Measurements from ENCODE around the gene RNF7. TPM values are rescaled to one million over a fixed set of nuclear protein-coding genes. Genes with fewer than 3 reads are reported as not detected.

RNF7 gene
- total RNA-seq, 4 donors from 2014 or later = 40.1 to 72.0 (median 42.5) TPM

DNA sequence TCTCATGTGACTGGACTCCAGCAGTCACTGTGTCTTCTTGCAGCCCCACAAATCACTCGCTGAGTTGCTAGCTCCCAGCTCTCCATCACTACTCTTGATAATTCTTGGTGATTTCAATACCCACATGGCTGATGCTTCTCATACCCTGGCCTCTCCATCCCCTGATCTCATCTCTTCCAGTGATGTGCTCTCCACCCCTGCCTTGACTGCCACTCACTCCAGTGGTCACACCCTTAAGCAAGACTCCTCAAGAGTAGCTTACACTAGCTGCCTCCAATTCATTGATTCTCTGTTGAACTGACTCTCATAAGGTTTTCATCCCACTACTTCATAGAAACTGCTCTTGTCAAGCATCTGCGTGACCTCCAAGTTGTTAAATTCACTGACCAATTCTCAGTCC, 25.9 kb downstream of the RNF7 start:
- Histone ChIP-seq H3K9me3 (no peaks in the 10 kb centered on the region), H3K36me3 (no peaks in the 10 kb centered on the region), H3K27ac (no peak overlapping the region), H3K4me3 (no peak overlapping the region), H3K27me3 (no peaks in the 10 kb centered on the region), H3K4me1 (no peaks in the 10 kb centered on the region)
- no peak for DNase-seq
- TF ChIP-seq, protein P1, sequence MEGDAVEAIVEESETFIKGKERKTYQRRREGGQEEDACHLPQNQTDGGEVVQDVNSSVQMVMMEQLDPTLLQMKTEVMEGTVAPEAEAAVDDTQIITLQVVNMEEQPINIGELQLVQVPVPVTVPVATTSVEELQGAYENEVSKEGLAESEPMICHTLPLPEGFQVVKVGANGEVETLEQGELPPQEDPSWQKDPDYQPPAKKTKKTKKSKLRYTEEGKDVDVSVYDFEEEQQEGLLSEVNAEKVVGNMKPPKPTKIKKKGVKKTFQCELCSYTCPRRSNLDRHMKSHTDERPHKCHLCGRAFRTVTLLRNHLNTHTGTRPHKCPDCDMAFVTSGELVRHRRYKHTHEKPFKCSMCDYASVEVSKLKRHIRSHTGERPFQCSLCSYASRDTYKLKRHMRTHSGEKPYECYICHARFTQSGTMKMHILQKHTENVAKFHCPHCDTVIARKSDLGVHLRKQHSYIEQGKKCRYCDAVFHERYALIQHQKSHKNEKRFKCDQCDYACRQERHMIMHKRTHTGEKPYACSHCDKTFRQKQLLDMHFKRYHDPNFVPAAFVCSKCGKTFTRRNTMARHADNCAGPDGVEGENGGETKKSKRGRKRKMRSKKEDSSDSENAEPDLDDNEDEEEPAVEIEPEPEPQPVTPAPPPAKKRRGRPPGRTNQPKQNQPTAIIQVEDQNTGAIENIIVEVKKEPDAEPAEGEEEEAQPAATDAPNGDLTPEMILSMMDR (IDR thresholded peaks at IDR 0.05) = no peak
- no peak for TF ChIP-seq POLR2A (IDR thresholded peaks at IDR 0.05)

DNA sequence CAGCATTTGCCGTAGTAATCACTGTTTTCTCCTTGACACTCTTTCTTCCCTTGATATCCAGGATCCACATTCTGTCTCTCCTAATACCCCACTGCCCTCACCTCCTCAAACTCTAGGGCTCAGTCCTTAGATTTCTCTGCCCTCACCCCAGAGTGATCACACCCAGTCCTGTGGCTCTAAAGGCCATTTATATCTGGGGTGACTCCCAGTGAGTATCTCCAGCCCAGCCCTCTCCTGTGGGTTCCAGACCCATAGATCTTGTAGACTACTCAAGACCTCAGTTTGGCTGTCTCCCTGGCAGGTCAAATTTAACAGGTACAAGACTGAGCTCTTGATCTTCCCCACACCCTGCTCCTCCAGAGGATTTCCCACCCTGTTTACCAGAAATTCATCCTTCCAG, 26.4 kb downstream of the RNF7 start:
- Histone ChIP-seq H3K9me3 (no peaks in the 10 kb centered on the region), H3K36me3 (no peaks in the 10 kb centered on the region), H3K4me3 (no peak overlapping the region), H3K27ac (no peak overlapping the region), H3K4me1 (no peaks in the 10 kb centered on the region), H3K27me3 (no peaks in the 10 kb centered on the region)
- TF ChIP-seq POLR2A (IDR thresholded peaks at IDR 0.05) = no peak
- TF ChIP-seq, protein P1 (IDR thresholded peaks at IDR 0.05) = no peak
- DNase-seq = no peak

DNA sequence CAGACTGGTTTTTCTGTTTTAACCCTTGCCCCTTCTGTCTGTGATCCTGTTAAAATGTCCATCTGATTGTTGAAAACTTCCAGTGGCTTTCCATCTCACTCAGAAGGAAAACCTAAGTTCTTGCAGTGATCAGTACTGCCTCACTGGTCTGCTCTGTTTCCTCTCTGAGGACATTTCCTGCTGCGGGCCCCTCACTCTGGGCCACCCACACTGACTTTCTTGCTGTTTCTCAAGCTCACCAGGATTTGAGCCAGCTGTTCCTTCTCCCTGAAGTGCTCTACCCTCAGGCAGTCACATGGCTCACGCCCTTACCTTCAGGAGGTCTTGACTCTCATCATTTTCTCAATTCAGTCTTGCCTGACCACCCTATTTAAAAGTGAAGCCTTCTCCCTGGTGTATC, 26.9 kb downstream of the RNF7 start:
- H3K27me3 ChIP-seq = no peaks in the 10 kb centered on the region
- no peaks in the 10 kb centered on the region for H3K4me1 ChIP-seq
- DNase-seq = no peak
- TF ChIP-seq POLR2A (IDR thresholded peaks at IDR 0.05) = no peak
- TF ChIP-seq, protein P1 (IDR thresholded peaks at IDR 0.05) = no peak
- no peak overlapping the region for H3K27ac ChIP-seq
- H3K36me3 ChIP-seq = no peaks in the 10 kb centered on the region
- no peak overlapping the region for H3K4me3 ChIP-seq
- H3K9me3 ChIP-seq = no peaks in the 10 kb centered on the region

DNA sequence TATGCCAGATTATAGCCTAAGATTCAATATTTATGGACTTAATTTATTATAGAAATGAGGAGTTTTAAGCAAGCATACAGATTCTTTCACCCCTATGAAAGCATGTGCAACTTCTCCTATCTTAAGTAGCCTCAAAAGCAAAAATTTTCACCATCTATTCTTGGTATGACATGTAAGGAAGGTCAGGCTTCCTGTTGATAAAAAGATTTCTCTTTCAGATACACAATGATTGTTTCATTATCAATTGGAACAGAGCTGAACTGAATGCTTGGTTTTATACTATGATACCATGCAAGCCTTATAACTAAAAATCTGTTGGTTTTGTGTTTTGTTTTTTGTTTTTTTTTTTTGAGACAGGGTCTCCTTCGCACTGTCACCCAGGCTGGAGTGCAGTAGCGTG, 29.0 kb downstream of the RNF7 start:
- no peak overlapping the region for H3K27ac ChIP-seq
- H3K4me1 ChIP-seq = no peaks in the 10 kb centered on the region
- no peaks in the 10 kb centered on the region for H3K36me3 ChIP-seq
- no peak overlapping the region for H3K4me3 ChIP-seq
- no peaks in the 10 kb centered on the region for H3K9me3 ChIP-seq
- TF ChIP-seq, protein P1 (IDR thresholded peaks at IDR 0.05) = no peak
- no peak for TF ChIP-seq POLR2A (IDR thresholded peaks at IDR 0.05)
- no peak for DNase-seq
- no peaks in the 10 kb centered on the region for H3K27me3 ChIP-seq

DNA sequence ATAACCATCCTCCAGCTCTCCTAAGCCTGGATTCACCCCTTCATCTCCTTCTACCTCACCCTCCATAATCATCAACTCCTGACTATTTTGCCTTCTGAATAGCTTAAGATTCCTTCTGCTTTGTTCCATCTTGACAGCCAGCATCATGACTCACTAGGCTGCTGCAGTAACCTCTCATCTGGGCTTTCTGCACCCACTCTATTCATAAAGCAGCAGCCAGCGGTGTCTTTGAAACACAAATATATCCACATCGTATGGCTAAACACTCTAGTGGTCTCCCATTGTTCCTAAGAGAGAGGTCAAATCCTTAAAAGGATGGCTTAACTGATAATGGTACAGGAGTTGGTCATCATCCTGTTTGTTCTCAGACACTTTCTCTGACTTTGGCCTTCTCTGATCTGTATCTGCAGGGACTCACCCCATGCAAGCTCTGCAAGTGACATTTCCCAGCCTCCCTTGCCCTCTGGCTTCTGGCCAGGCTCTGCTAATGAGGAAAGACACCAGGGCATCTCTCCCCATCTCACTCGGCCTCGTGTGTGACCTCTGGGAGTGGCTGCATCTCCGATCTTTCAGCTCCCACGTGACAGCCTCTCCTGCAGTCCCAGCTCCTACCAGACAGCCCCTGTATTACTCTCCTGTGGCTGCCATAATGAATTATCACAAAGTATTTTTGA, 31.3 kb downstream of the RNF7 start:
- Histone ChIP-seq H3K36me3 (no peaks in the 10 kb centered on the region), H3K27ac (no peak overlapping the region), H3K4me1 (no peaks in the 10 kb centered on the region), H3K9me3 (no peaks in the 10 kb centered on the region), H3K4me3 (no peak overlapping the region), H3K27me3 (no peaks in the 10 kb centered on the region)
- DNase-seq = no peak
- TF ChIP-seq, protein P1 (IDR thresholded peaks at IDR 0.05) = no peak

DNA sequence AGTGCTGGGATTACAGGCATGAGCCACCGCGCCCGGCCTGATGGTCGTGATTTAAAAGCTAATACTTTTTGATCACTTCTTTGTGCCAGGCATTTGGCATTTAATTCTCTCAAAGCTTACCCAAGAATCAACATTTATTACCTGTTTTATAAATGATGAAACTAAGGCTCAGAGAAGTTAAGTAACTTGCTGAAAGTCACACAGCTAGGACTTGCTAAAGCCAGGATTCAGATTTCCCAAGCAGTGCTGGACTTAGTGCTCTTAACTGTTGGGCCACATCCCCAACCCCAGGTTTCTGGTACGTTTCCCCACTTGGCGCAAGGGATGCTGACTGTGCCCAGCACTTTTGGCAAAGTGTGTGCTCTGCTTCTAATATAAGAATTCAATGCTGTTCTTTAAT, 35.6 kb downstream of the RNF7 start:
- Histone ChIP-seq H3K27ac (no peak overlapping the region), H3K36me3 (no peaks in the 10 kb centered on the region), H3K4me3 (no peak overlapping the region), H3K4me1 (no peaks in the 10 kb centered on the region), H3K27me3 (no peaks in the 10 kb centered on the region), H3K9me3 (no peaks in the 10 kb centered on the region)
- DNase-seq = no peak
- TF ChIP-seq, protein P1 (IDR thresholded peaks at IDR 0.05) = no peak
- no peak for TF ChIP-seq POLR2A (IDR thresholded peaks at IDR 0.05)
